ENCODE results near the gene NXN.
"Not testable (repeated sequence)": the region's sequence is repeated elsewhere in the genome, so short reads cannot be mapped to it uniquely, and the experiment has no call there.

NXN gene

DNA sequence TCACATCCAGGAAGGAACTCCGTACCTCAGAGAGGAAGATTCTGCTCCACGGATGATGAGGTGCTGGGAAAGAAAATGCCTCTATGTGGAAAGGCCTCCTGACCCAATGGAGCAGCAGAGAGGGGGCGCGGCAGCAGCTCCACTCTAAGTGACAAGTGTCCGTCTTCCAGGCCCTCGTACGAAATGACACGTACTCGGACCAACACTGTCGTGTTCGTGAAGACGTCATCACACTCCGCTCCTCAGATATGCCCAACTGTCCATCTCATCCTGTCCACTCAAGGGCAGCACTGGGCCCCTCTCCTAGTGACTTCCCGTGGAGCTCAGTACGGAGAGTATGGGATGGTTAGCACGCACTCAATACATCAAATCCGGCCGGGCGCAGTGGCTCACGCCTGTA, 165.2 kb downstream of the NXN start:
- no peak for DNase-seq

DNA sequence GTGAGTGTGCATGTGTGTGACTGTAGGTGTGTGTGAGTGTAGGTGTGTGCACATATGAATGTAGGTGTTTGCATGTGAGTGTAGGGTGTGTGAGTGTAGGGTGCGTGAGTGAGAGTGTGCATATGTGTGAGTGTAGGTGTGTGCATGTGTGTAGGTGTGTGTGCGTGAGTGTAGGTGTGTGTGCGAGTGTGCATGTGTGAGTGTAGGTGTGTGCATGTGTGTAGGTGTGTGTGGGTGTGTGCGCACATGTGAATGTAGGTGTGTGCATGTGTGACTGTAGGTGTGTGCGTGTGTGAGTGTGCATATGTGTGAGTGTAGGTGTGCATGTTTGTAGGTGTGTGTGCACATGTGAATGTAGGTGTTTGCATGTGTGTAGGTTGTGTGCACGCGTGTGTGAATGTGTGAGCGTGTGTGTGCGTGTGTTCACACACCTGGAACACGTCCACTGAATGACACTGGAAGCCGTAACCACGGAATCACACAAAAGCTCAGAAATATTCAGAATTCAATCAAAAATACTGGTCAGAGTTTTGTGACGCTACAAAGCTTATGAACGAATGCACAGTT, 166.9 kb downstream of the NXN start:
- no peak for DNase-seq

DNA sequence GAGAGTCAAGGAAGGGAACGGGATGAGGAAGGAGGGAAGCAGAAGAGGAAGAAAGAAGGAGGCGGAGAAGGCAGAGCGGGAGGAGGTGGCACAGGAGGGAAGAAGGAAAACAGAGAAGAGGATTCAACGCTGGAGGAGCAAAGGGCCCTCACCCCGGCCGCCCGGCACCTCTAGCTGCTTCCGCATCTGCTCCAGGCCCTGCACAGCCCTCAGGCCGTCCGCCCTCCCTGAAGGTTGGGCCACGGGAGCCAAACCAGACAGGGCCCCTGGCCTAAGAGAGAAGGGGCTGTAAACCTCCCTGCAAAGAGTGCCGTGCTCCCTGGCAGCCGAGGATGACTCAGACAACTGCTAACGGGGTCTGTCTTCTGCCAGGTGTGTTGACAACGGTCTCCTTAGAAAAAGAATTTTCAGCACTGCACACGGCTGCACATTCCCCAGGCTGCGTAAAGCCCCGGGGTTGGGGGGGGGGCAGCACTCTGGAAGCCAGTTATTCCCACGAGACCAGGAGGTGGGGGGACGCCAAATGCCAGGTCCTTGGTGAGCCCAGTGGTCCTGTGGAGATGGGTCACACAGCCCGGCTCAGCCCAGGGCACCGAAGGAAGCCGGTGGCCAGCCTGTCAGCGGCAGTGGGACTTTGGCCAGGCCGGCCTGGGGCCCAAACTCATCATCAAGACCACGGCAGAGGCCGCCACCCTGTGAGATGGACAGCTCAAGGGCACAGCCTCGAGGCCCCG, 168.4 kb downstream of the NXN start:
- no peak for DNase-seq

DNA sequence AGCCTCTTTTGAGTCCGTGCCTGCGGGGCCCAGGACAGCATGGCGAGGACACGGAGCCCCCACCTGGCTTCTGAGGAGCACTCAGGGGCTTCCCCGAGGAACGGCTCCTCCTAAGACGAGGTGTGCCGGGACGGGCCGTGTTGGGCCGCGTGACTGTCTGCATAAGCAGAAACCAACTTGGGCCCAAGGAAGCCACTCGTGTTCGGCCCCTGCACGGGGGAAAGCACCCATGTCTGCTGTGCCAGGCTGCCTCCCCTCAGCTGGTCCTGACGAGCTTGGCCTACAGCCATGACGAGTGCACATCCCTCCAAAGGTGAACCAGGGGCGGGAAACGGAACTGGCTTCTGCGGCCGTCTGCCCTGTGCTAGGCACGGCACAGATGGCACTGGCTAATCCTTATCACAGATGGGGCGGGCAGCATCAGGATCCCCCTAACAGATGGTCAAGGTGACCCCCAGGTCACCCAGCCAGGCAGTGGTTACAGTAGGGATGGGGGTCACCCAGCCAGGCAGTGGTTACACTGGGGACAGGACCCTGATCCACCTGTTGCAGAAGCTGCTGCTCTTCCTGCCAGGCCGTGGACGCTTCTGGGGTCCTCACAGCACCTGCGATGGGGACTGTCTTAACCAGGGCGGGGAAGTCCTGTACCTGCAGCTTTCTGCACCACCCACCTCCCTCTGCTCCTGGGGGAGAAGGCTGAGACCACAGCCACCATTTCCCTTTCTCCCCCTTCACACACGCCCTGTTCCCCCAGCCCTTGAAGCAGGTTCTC, 171.9 kb downstream of the NXN start:
- DNase-seq: peak; percentile 50

DNA sequence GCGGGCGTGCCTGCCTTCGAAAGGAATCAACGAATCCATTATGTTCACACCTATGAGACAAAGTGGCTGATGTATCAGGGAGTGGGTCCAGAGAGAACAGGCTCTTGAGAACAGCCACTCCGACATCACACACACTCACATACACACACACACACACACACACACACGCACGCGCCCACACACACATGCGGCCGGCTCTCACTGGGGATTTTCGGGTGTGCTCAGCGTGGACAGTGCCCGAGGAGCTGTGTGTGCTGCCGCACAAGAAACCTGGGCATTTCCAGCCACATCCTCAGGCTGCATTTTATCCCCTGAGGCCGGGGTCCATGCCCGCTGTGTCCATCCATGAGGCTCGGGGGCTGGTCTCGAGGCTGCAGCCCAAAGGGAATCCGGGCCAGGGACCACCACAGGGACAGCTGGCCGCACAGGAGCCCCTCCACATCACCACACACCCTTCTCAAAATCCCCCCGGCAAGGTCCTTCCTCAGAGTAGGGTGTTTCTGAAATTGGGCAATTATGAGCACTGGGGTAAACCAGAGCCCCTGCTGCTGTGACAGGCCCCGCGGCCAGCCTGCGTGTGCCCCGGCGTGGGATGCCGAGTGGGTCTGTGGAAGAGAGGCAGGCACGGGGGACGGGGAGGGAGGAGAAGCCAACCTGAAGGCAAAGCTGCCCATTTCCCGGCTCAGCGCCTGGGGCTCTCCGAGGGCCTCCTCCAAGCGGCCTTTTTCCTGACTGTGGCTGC, 172.6 kb downstream of the NXN start:
- DNase-seq: peak; percentile 76

DNA sequence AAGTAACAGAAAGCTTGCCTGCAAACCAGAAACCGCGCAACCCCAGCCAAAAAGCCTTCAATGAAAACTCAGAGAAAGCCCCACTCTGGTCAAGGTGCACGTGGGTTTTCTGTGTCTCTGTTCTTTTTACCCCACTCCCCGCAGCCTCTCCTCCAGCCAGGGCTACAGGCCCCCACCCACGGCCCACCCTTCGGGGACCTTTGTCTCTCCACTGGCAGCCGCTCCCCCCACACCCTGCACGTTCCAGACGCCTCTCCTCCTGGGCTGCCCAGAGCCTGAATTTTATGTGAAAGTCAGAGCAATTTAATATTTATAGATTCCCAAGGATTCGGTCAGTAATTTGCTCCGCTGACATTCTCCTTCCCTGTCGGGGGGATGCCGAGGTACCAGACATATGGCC, 173.2 kb downstream of the NXN start:
- DNase-seq: no peak

DNA sequence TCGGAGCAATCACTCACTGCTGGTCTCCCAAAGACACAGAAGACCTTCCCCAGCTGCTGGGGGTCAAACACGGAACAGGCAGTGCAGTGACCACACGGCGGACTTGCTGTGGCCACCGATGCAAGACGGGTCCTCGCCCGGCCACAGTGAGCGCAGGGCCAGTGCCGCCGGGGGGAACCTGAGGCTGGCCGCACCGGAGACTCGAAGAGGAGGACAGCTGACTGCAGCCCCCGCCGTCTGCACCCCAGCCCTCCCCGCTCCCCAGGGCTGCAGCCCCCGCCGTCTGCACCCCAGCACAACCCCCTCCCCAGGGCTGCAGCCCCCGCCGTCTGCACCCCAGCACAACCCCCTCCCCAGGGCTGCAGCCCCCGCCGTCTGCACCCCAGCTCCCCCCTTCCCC, 173.7 kb downstream of the NXN start:
- not testable (repeated sequence) for DNase-seq

DNA sequence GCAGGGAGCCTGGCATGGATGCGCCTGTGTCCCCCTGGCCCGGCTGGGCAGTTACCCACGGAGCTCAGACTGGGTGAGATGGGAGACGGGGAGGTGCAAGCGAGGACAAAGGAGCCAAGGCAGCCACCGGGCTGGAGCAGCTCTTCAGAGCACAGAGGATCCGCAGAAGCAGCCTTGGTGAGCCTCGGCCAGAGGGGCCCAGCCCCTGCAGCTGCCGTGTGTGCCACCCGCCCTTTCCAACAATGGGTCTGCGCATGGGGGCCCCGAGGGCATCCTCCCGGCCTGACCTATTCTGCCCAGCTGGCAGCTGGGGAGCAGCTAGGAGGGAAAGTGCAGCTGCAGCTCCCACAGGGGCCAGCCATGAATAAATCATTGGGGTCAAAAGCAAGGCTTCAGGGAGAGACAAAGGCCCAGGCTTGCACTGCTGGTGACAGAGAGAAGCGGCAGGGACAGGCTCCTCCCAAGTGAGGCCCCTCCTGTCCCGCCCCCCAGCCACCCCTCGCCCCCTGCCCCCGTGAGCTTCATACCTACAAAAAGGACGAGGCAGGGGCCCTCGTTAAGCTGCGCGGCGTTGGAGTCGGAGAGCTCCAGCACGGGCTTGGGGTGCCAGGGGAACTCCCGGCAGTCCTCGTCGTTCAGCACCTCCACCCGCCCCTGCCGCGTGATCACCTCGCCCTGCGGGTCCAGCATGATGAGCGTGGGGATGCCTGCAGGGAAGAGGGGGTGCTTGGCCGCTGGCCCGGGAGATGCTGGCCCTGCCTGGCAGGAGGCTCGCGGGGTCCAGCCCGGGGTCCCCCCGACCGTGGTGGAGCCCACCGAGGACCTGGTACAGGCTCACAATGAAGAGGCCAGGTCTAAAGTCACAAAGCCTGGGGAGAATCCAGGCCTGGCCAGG, 174.8 kb downstream of the NXN start:
- DNase-seq: peak; percentile 82

DNA sequence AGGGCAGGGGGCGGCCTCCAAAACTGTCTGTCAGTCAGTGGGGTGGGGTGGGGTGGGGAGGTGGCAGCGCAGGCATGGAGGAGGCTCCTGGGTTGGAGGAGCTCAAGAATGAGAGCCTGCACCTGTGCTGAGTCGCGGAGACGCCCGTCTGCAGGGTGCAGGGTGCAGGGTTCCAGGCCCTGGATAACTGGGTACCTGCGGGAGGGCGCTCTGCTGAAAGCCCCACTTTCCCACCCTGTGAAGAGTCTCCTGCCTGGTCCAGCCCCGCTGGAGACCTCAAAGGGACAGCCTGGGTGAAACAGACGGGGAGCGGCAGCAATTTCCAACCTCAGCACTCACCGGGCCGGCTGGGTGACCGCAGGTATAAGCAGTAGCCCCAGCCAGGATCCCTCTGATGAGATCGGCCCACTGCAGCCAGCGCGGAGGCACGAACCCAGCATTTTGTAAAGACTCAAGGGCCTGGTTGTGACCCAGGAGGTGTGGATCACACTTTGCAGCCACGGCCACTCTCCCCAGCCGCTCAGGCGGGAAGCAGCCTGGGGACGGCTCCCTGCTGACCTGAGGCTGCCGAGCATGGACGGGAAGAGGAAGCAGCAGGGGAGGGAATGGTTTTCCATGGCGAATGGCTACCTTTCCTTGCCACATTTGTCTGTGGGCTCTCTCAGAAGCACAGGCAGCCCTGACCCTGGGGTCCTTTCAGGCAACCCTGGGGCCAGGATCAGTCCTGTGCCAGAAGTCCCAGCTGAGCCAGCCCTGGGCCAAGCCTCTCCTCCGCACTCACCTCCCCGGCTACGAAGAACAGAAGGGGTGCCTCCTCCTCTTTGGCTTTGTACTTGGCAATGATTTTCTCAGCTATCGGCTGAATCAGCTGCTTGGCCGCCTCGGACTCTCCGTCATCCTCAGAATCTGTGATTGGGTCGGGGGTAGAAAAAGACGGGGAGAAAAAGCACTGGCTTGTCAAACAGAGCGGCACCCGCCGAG, 176.4 kb downstream of the NXN start:
- no peak for DNase-seq

DNA sequence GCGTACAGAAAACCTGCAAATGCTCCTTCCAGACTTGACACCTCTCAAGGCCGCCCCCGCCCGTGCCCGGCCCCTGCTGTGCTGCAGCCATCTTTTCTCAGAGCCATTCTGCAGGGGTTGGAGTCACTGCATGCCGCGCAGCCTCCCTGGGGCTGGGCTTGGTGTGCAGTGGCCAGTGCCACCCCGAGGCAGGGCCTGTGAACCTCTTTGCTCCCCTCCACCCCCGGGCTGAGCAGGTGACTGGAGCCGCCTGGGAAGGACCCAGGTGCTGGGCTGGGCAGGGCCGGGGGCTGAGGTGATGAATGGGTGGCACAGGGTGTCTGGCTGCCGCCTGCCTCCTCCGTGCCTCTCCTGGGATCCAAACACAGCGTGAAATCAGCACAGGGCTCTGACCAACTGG, 177.1 kb downstream of the NXN start:
- no peak for DNase-seq

DNA sequence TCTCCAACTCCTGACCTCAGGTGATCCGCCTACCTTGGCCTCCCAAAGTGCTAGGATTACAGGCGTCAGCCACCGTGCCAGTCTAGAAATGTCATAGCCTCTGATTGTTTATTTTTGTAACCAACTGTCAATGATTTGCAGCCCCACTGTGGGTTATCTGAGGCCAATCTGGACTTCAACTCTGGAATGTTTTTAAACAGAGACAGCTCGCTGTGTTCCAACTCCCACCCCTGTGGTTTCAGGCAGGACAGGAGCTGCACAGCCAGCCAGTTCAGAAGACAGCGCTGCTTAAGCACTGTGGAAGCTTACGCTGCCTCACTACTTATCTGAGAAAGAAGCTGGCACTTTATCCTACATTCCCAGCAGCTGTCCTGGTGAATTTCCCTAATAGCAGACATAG, 177.9 kb downstream of the NXN start:
- DNase-seq: no peak

DNA sequence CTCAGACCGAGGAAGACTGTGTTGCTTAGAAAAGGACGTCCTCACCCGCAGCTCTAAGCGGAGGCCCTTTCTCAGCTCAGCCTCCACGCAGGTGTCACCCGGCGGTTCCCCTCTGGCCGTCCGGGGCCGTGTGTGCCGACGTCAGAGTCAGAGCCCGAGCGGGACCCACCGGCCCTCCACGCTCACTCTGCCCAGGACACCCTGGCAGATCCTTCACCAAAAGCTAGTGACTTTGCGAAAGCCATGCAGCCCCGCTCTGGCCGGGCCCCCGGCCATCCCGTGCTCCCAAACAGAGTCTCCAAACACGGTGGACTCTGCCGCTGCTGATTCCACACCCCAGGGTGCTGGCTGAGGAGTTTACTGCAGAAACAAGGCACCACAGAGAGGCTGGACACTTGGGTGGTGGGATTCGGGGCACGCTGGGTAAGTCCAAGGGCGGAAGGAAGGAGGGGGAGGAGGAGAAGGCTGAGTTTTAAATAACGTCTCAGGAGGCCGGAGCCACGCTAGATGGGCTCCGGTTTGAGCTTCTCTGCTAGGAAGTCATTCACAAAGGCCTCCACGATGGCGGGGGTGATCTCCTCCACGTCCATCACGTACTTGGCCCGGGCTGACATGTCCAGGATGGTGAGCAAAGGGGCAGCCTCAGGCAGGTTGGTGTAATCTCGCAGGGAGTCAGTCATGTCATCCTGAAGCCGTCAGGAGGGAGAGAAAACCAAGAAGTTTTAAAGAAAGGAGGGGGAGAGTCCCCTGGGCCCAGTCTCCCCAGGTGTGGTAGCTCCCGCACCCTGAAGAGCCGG, 178.9 kb downstream of the NXN start:
- no peak for DNase-seq

DNA sequence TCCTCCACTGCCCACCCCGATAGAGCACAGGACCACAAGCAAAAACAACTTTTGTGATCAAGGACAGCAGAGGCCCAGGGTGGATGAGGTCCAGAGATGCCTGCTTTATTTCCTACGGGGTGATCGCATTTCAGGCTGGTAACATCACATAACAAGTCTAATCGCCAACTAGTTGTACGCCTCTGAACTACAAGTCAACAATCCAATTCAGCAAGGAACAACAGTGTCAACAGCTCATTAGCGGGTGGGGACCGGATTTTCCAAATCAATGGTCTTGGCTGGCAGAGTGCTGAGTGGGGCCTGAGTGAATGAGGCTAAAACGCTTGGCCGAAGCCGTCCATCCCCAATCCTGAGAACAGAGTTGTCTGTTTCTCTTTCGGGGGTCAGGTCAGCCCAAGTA, 180.3 kb downstream of the NXN start:
- DNase-seq: no peak

DNA sequence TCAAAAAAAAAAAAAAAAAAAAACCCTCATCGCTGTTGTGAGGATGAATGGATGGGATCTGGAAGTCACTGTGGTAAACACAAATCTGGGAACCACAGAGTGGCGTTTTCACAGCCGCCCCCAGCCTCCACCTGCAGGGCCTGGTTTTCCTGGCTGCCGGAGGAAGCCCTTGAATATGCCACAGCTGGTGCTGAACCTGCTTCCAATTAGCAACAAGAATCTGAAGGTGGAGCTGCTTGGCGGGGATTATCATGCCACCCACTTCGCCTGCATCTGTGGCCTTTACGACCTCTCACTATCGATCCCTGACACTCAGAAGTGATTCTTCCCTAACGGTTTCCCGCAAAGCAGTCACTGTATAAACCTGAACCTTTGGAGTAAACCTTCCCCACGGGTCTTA, 181.3 kb downstream of the NXN start:
- peak; percentile 32 for DNase-seq

DNA sequence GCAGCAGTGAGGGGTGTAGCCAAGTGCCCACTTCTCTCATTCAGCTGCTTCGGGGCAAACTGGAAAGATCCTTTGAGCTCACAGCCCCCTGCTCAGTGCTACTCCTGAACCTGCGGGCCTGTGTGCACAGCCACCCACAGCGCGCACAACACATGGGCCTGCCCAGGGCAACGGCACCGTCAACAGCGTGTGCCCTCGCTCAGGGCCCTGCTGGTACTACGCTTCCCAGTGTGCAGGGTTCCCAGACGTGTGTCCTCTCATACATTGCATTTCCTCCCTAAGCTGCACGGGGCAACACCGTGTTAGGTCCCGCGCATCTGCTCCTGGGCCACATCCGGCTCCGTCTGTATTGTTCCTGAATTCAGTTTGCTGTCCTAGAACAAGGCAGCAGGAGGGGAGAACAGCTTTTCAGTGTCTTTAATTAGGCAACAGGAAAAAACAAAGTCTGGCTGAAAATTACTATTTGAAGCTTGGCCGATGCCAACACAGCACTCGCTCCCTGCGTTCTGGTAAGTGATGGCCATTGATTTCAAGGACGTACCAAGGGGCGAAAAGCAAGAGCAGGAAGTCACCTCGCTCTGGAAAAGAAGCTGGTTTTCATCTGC, 182.2 kb downstream of the NXN start:
- DNase-seq: no peak

DNA sequence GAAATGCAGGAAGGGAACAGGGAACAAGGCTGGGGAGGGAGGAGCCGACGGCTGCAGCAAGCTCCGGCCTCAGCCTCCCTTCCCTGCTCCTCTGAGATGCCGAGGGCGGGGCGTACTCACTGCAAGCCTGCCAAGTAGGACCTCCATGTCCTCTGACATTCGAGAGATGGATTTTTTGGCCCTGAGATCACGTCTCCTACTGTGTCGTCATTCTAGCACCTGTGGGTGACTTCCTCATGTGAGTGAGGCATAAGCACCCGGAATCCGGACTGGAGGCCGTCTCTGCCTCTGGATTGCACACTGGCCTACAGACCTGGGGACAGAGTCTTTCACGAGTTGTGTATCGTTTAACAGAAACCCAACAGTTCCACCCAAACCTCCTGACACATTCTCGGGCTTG, 183.0 kb downstream of the NXN start:
- DNase-seq: no peak

DNA sequence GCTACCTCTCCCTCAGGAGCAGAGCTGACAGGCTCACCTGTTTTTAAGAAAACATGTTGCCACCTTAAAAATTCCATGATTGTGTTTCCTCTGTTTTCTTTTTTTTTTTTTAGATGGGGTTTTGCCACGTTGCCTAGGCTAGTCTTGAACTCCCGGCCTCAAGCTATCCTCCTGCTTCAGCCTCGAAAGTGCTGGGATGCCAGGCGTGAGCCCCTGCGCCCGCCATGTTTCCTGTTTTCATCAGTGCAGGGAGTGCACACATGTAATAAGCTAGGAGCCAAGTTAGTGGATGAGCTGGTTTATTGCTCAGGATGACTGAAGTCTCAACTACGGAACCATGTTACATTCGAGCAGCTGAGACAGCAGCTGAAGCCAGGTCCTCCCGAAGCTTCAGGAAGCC, 183.9 kb downstream of the NXN start:
- DNase-seq: no peak

DNA sequence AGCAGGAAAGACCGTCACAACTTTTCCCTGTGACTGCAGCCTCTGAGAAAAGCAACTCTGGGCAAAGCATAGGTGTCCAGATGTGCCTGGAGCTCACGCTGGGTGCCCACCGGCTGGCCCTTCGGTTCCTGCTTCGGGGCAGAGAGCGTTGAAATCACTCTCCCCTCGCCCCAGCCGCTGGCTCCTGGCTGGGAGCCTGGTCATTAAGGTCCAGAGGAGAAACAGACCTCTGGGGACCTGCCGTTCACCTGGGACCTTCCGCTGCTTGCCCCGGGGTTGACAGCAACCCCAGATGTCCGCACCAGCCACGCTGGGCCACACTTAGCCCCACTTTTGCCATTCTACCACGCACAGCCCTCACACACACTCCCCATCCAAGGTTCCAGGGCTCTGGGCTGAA, 184.3 kb downstream of the NXN start:
- DNase-seq: no peak

DNA sequence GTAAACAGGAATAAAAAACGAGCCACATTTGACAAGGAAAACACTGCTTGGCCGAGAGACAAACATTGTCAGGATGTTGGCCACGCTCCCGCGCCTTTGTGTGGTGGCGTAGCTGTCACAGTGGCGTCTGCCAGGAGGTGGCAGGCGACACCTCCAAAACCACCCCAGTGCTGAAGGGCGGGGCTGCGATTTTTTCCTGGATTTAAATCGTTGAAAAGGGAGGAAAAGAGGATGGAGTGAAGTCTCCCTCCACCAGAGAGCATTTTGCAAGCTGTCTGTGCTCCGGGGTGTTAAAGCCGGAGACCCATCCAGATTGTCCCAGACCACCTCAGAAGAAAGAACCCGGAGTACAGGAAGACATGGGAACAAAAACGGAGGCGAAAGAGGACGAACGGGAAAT, 184.7 kb downstream of the NXN start:
- peak; percentile 88 for DNase-seq

DNA sequence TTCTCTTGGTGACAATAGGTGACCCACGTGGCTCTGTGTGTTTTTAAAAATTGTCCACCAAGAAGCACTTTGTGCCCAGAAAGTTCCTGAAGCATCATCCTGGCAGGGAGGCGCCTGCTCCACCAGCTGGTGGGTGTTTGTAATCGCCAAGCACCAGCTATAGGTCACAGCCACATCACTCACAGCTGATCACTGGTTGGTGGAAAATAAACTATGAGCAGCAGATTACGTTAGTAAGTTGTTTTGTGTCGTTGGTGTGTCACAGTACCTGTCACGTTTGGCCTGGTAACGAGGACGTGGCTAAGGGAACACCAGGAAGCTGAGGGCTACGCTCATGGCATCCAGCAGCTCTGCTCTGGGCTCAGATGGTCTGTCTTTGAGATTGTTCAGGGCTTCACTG, 187.3 kb downstream of the NXN start:
- DNase-seq: no peak
